ENCODE results near the gene CXCL1. TPM values are rescaled to one million over a fixed set of nuclear protein-coding genes. Genes with fewer than 3 reads are reported as not detected.

Gene CXCL1
- total RNA-seq, 5 donors from 2014 or later (not counting 1 experiment from before 2014, with no cell fraction given): not detected

DNA sequence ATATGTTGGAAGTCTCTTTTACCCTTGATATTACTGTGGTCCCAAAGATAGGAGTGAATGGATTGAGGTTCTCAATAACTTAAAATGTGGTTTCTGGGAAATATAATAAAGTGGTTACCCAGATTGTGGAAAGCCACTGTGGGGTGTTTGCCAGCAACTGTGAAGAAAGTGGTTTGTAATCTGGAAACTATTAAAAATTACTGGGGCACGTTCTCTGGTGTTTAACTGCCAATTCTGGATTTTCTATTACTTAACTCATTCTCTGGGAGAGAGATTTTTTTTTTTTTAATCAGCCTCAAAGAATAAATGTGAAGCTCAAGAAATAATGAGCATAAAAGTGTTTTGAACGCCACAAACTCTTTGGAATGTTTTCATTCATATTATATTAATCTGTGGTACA is 37.6 kb upstream of the CXCL1 start:
- H3K4me3 Mint-ChIP-seq: no peak overlapping the region
- no peaks in the 10 kb centered on the region for H3K4me1 Mint-ChIP-seq
- Histone ChIP-seq H3K9me3 (no peaks in the 10 kb centered on the region), H3K36me3 (ENCODE audit: control insufficient read depth in 2 of 2, extremely low read depth in 1 of 2, insufficient read depth in 1 of 2, low read length in 1 of 2) (no peaks in the 10 kb centered on the region), H3K4me3 (ENCODE audit: control insufficient read depth in 1 of 2, extremely low read depth in 1 of 2, low read length in 1 of 2) (no peak overlapping the region), H3K4me1 (ENCODE audit: control insufficient read depth in 1 of 2, extremely low read depth in 1 of 2, insufficient read depth in 2 of 2, low read length in 2 of 2) (no peaks in the 10 kb centered on the region), H3K27me3 (replicated peaks in 1 of 2; ENCODE audit: control insufficient read depth in 2 of 2, extremely low read depth in 1 of 2, insufficient read depth in 2 of 2, low read length in 1 of 2) (peaks cover 0 to 3% of the 10 kb centered on the region in 2 experiments), H3K27ac (ENCODE audit: low read length) (no peak overlapping the region)
- CTCF ChIA-PET: no interaction called here
- ATAC-seq (replicated peaks in 1 of 4) (no peak), DNase-seq (no peak)
- H3K27me3 Mint-ChIP-seq: no peaks in the 10 kb centered on the region
- H3K36me3 Mint-ChIP-seq: no peaks in the 10 kb centered on the region
- H3K9me3 Mint-ChIP-seq: peaks cover 3 to 5% (median 3%) of the 10 kb centered on the region in 3 donors
- no peak overlapping the region for H3K27ac Mint-ChIP-seq
- POLR2A ChIA-PET: interaction anchor here in 1 of 2 donors (0.6 kb wide), 1 partner anchor 620 kb away, joined by 3 read pairs; no protein-coding TSS in a partner anchor
- WGBS (ENCODE audit: insufficient coverage): no CpG with 5 or more reads among the region's 2 CpGs

DNA sequence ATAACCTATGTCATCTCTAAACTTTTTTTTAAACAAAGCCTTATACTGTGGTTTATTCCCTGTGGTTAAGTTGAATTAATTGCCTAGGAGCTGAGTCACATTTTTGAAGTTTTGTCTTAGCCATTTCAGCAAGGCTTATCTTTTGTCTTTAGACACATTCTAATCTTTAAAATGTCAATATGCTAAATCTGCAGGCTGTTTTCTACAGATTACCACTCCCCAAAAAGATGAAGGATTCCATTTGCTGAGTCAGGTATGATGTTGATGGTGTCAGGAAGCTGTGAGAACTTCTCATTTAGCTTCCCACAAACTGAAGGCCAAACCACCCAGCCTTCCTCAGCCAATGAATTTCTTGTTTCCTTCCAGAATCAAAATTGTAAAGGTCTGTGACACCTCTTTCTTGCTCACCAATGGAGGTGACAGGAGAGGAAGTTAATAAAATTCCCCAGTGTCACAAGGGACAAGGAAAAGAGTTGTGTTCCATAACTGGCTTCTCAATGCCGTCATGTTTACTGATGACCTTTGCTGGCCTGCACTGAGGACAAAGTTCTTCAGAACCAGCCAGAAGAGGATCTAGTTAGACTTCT is 36.4 kb upstream of the CXCL1 start:
- H3K4me3 Mint-ChIP-seq: no peak overlapping the region
- Histone ChIP-seq H3K36me3 (ENCODE audit: control insufficient read depth in 2 of 2, extremely low read depth in 1 of 2, insufficient read depth in 1 of 2, low read length in 1 of 2) (no peaks in the 10 kb centered on the region), H3K4me3 (ENCODE audit: control insufficient read depth in 1 of 2, extremely low read depth in 1 of 2, low read length in 1 of 2) (no peak overlapping the region), H3K27ac (ENCODE audit: low read length) (no peak overlapping the region), H3K27me3 (replicated peaks in 1 of 2; ENCODE audit: control insufficient read depth in 2 of 2, extremely low read depth in 1 of 2, insufficient read depth in 2 of 2, low read length in 1 of 2) (peaks cover 0 to 8% of the 10 kb centered on the region in 2 experiments), H3K9me3 (no peaks in the 10 kb centered on the region), H3K4me1 (ENCODE audit: control insufficient read depth in 1 of 2, extremely low read depth in 1 of 2, insufficient read depth in 2 of 2, low read length in 2 of 2) (no peaks in the 10 kb centered on the region)
- peaks cover 9 to 10% of the 10 kb centered on the region in 2 donors for H3K27me3 Mint-ChIP-seq
- H3K4me1 Mint-ChIP-seq: no peaks in the 10 kb centered on the region
- CTCF ChIA-PET: no interaction called here
- POLR2A ChIA-PET: no interaction called here
- no peak for DNase-seq
- no peak for ATAC-seq (replicated peaks in 1 of 4)
- peaks cover 2 to 7% (median 3%) of the 10 kb centered on the region in 3 donors for H3K9me3 Mint-ChIP-seq
- 100% methylated on average over 1 of the region's 1 CpG for WGBS (ENCODE audit: insufficient coverage)
- H3K36me3 Mint-ChIP-seq: no peaks in the 10 kb centered on the region
- no peak overlapping the region for H3K27ac Mint-ChIP-seq

DNA sequence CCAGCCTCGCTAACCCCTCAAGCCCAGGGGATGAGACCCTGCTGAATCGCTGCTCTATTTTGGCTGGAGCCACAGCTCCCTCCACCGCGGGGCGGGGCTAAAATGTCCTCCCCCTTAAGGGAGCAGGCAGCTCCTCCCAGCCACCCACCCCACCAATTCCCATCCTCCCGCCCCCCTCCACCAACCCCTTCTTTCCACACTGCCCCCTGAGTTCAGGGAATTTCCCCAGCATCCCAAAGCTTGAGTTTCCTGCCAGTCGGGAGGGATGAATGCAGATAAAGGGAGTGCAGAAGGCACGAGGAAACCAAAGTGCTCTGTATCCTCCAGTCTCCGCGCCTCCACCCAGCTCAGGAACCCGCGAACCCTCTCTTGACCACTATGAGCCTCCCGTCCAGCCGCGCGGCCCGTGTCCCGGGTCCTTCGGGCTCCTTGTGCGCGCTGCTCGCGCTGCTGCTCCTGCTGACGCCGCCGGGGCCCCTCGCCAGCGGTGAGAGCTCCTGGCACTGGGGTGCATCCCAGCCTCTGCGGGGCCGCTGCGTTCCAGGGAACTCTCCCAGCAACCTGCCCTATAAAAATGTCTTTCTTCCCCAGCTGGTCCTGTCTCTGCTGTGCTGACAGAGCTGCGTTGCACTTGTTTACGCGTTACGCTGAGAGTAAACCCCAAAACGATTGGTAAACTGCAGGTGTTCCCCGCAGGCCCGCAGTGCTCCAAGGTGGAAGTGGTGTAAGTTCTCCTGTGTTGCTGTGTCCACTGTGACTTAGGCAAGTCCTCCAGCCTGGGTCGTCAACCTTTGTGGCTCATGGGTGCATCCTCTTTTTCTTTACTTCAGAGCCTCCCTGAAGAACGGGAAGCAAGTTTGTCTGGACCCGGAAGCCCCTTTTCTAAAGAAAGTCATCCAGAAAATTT is 32.6 kb upstream of the CXCL1 start, which contains the start of gene CXCL6:
CXCL6 (plus strand) TSS at position 306 of the 907 bp plus-strand sequence; CDS start at position 379, 73 bp downstream.
- DNase-seq (no peak), ATAC-seq (replicated peaks in 1 of 4) (no peak)
- H3K27ac ChIP-seq (ENCODE audit: low read length): no peak within 1 kb of the TSS
- no peaks in the 10 kb centered on the region for H3K9me3 ChIP-seq
- H3K9me3 Mint-ChIP-seq: peaks cover 0 to 5% (median 0%) of the 10 kb centered on the region in 3 donors
- ChIA-PET POLR2A (interaction anchor here in 1 of 2 donors (0.6 kb wide), 1 partner anchor 227 kb away, joined by 3 read pairs; no protein-coding TSS in a partner anchor), CTCF (no interaction called here)
- peaks cover 9 to 14% of the 10 kb centered on the region in 2 donors for H3K27me3 Mint-ChIP-seq
- WGBS (ENCODE audit: insufficient coverage): 6% methylated on average over 37 of the region's 41 CpGs
- H3K36me3 Mint-ChIP-seq: no peaks in the 10 kb centered on the region
- no peaks in the 10 kb centered on the region for H3K36me3 ChIP-seq (ENCODE audit: control insufficient read depth in 2 of 2, extremely low read depth in 1 of 2, insufficient read depth in 1 of 2, low read length in 1 of 2)
- no peak within 1 kb of the TSS for H3K27ac Mint-ChIP-seq
- H3K4me1 Mint-ChIP-seq: no peaks in the 10 kb centered on the region
- peak within 1 kb of the TSS in 1 of 3 donors; percentile 20 for H3K4me3 Mint-ChIP-seq
- H3K27me3 ChIP-seq (replicated peaks in 1 of 2; ENCODE audit: control insufficient read depth in 2 of 2, extremely low read depth in 1 of 2, insufficient read depth in 2 of 2, low read length in 1 of 2): peaks cover 0 to 8% of the 10 kb centered on the region in 2 experiments
- no peaks in the 10 kb centered on the region for H3K4me1 ChIP-seq (ENCODE audit: control insufficient read depth in 1 of 2, extremely low read depth in 1 of 2, insufficient read depth in 2 of 2, low read length in 2 of 2)
- H3K4me3 ChIP-seq (ENCODE audit: control insufficient read depth in 1 of 2, extremely low read depth in 1 of 2, low read length in 1 of 2): peak within 1 kb of the TSS in 1 of 2 donors; percentile 54

DNA sequence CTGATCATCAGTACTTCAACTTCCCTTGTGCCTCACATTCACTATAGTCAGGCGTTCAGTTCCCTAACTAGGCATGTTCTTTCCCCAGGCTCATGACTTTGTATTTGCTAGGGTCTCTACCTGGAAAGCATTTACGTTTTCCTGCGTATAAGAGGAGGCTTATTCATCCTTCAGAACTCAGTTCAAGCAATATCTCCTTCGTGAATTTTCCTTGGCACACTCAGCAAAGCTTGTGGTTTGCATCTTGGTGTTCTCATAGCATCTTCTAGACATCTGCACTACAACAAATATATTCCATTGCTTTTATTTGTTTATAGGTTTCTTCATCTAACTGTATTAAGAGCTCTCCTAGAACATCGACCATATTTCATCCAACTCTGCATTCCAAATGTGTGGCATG is 30.1 kb upstream of the CXCL1 start:
- Mint-ChIP-seq H3K4me3 (no peak overlapping the region), H3K4me1 (no peaks in the 10 kb centered on the region), H3K27ac (no peak overlapping the region), H3K36me3 (no peaks in the 10 kb centered on the region), H3K27me3 (peaks cover 9 to 14% of the 10 kb centered on the region in 2 donors), H3K9me3 (peaks cover 0 to 5% (median 0%) of the 10 kb centered on the region in 3 donors)
- ATAC-seq (replicated peaks in 1 of 4) (no peak), DNase-seq (no peak)
- 80% methylated on average over 1 of the region's 5 CpGs for WGBS (ENCODE audit: insufficient coverage)
- H3K27me3 ChIP-seq (replicated peaks in 1 of 2; ENCODE audit: control insufficient read depth in 2 of 2, extremely low read depth in 1 of 2, insufficient read depth in 2 of 2, low read length in 1 of 2): peaks cover 0 to 8% of the 10 kb centered on the region in 2 experiments
- no peaks in the 10 kb centered on the region for H3K9me3 ChIP-seq
- no peak overlapping the region for H3K27ac ChIP-seq (ENCODE audit: low read length)
- ChIA-PET POLR2A (no interaction called here), CTCF (no interaction called here)
- H3K36me3 ChIP-seq (ENCODE audit: control insufficient read depth in 2 of 2, extremely low read depth in 1 of 2, insufficient read depth in 1 of 2, low read length in 1 of 2): no peaks in the 10 kb centered on the region
- no peak overlapping the region for H3K4me3 ChIP-seq (ENCODE audit: control insufficient read depth in 1 of 2, extremely low read depth in 1 of 2, low read length in 1 of 2)
- H3K4me1 ChIP-seq (ENCODE audit: control insufficient read depth in 1 of 2, extremely low read depth in 1 of 2, insufficient read depth in 2 of 2, low read length in 2 of 2): no peaks in the 10 kb centered on the region

DNA sequence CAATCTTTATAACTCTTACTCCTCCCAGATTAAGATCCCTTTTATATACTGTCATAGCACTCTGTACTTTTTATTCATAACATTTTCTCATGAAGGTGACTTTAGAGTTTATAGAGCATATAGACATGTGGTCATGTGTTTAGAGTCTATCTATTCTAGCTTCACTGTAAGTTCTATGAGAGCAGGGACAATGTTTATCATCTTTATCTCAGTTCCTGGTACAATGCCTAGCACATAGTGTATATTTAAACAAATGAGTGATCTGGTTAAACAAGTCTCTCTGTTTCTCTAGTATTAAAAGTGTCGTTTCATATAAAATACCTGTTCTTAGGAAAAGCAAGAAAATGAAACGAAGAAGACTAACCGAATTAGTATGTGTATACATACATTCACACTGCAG is 29.5 kb upstream of the CXCL1 start:
- no peaks in the 10 kb centered on the region for H3K4me1 ChIP-seq (ENCODE audit: control insufficient read depth in 1 of 2, extremely low read depth in 1 of 2, insufficient read depth in 2 of 2, low read length in 2 of 2)
- H3K27ac ChIP-seq (ENCODE audit: low read length): no peak overlapping the region
- no peak overlapping the region for H3K4me3 Mint-ChIP-seq
- H3K36me3 Mint-ChIP-seq: no peaks in the 10 kb centered on the region
- H3K4me1 Mint-ChIP-seq: no peaks in the 10 kb centered on the region
- ChIA-PET CTCF (no interaction called here), POLR2A (no interaction called here)
- no peak overlapping the region for H3K4me3 ChIP-seq (ENCODE audit: control insufficient read depth in 1 of 2, extremely low read depth in 1 of 2, low read length in 1 of 2)
- H3K9me3 Mint-ChIP-seq: peaks cover 0 to 5% (median 0%) of the 10 kb centered on the region in 3 donors
- ATAC-seq (replicated peaks in 1 of 4) (no peak), DNase-seq (no peak)
- H3K9me3 ChIP-seq: no peaks in the 10 kb centered on the region
- no peaks in the 10 kb centered on the region for H3K36me3 ChIP-seq (ENCODE audit: control insufficient read depth in 2 of 2, extremely low read depth in 1 of 2, insufficient read depth in 1 of 2, low read length in 1 of 2)
- no peak overlapping the region for H3K27ac Mint-ChIP-seq
- H3K27me3 Mint-ChIP-seq: peaks cover 9 to 14% of the 10 kb centered on the region in 2 donors
- peaks cover 0 to 8% of the 10 kb centered on the region in 2 experiments for H3K27me3 ChIP-seq (replicated peaks in 1 of 2; ENCODE audit: control insufficient read depth in 2 of 2, extremely low read depth in 1 of 2, insufficient read depth in 2 of 2, low read length in 1 of 2)
- no CpG with 5 or more reads among the region's 3 CpGs for WGBS (ENCODE audit: insufficient coverage)

DNA sequence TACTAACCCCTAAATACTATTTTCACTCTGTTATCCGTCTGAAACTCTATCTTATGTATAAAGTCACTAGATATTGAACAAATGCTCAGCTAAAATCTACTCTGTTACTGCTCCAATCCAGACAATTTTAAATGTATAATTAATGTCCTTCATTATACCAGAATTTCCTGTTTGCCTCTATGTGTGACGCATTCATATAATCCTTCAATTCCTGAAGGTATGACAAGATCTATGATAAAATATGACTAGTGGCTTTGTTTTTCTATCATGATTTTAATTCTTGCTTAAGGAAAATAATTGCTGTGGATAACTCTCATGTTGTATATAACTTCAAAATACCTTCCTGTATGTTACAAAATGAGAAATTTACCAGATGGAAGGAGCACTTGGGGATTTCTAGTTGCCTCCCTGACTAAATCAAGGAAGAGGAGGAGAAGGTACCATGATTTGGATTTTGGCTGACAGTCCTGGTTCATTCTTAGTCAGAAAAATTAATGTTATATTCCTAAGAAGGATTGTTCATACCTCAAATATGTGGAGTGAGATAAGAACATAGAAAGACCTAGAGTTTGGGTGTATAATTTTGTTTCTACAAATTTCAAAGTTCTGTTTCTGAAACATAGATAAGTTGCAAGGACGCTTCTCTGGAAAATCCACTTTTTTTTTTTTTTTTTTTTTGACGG is 27.8 kb upstream of the CXCL1 start:
- no peak for ATAC-seq (replicated peaks in 1 of 4)
- WGBS (ENCODE audit: insufficient coverage): 67% methylated on average over 1 of the region's 4 CpGs
- Mint-ChIP-seq H3K36me3 (no peaks in the 10 kb centered on the region), H3K4me3 (no peak overlapping the region), H3K27me3 (peaks cover 9 to 14% of the 10 kb centered on the region in 2 donors), H3K9me3 (peaks cover 0 to 5% (median 0%) of the 10 kb centered on the region in 3 donors), H3K4me1 (no peaks in the 10 kb centered on the region), H3K27ac (no peak overlapping the region)
- H3K4me3 ChIP-seq (ENCODE audit: control insufficient read depth in 1 of 2, extremely low read depth in 1 of 2, low read length in 1 of 2): no peak overlapping the region
- H3K36me3 ChIP-seq (ENCODE audit: control insufficient read depth in 2 of 2, extremely low read depth in 1 of 2, insufficient read depth in 1 of 2, low read length in 1 of 2): no peaks in the 10 kb centered on the region
- no peak for DNase-seq
- no peaks in the 10 kb centered on the region for H3K9me3 ChIP-seq
- ChIA-PET POLR2A (no interaction called here), CTCF (no interaction called here)
- no peak overlapping the region for H3K27ac ChIP-seq (ENCODE audit: low read length)
- H3K27me3 ChIP-seq (replicated peaks in 1 of 2; ENCODE audit: control insufficient read depth in 2 of 2, extremely low read depth in 1 of 2, insufficient read depth in 2 of 2, low read length in 1 of 2): peaks cover 0 to 6% of the 10 kb centered on the region in 2 experiments
- H3K4me1 ChIP-seq (ENCODE audit: control insufficient read depth in 1 of 2, extremely low read depth in 1 of 2, insufficient read depth in 2 of 2, low read length in 2 of 2): no peaks in the 10 kb centered on the region
